GM06990 (cell line): ENCODE measurements around the gene PCSK1.

Experiments
- DNase-seq: peaks from one replicate; pipeline ENCODE4 v3.0.0-alpha.2; 2011; ENCODE audit not compliant: insufficient read length; ENCODE audit errors: extremely low read depth
- H3K27me3 ChIP-seq: replicated peaks from 2 replicates; pipeline ENCODE4 v1.6.0; 2011; ENCODE audit warnings: low read length; ENCODE audit not compliant: control insufficient read depth, insufficient read depth
- H3K36me3 ChIP-seq: 2 replicates; pipeline ENCODE4 v1.5.1; 2011; ENCODE audit warnings: low read length; ENCODE audit not compliant: control insufficient read depth, insufficient read depth
- H3K4me3 ChIP-seq: replicated peaks from 2 replicates; pipeline ENCODE4 v1.5.1; 2011; ENCODE audit warnings: low read depth, mild to moderate bottlenecking, control low read depth, low read length
- TF ChIP-seq, protein P1 (sequence below): IDR thresholded peaks from 2 replicates; pipeline ENCODE4 v1.5.1; 2011; ENCODE audit warnings: low read length, control low read depth, mild to moderate bottlenecking, inconsistent platforms; ENCODE audit not compliant: insufficient read depth, poor library complexity, severe bottlenecking

Gene PCSK1

DNA sequence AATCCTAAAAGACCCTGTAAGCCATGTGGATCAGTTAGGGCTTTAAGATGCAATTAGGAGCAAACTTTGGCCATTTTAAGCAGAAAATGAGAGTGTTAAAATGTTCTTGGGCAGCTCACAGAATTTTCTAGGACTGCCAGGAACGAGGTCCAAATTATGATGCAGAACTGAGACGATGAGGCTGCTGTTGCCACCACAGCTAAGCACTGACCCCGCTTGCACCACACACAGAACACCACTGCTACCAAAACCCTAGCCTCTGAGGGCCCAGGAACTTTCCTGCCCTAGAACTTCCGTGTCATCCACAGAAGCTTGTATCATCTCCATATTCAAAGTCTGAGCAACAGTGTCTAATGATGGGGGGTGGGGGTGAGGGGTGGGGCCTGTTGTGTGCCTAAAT is 41.0 kb upstream of the PCSK1 start:
- Histone ChIP-seq H3K4me3 (no peak overlapping the region), H3K27me3 (no peaks in the 10 kb centered on the region), H3K36me3 (no peaks in the 10 kb centered on the region)
- no peak for DNase-seq
- TF ChIP-seq, protein P1, sequence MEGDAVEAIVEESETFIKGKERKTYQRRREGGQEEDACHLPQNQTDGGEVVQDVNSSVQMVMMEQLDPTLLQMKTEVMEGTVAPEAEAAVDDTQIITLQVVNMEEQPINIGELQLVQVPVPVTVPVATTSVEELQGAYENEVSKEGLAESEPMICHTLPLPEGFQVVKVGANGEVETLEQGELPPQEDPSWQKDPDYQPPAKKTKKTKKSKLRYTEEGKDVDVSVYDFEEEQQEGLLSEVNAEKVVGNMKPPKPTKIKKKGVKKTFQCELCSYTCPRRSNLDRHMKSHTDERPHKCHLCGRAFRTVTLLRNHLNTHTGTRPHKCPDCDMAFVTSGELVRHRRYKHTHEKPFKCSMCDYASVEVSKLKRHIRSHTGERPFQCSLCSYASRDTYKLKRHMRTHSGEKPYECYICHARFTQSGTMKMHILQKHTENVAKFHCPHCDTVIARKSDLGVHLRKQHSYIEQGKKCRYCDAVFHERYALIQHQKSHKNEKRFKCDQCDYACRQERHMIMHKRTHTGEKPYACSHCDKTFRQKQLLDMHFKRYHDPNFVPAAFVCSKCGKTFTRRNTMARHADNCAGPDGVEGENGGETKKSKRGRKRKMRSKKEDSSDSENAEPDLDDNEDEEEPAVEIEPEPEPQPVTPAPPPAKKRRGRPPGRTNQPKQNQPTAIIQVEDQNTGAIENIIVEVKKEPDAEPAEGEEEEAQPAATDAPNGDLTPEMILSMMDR, result no peak

DNA sequence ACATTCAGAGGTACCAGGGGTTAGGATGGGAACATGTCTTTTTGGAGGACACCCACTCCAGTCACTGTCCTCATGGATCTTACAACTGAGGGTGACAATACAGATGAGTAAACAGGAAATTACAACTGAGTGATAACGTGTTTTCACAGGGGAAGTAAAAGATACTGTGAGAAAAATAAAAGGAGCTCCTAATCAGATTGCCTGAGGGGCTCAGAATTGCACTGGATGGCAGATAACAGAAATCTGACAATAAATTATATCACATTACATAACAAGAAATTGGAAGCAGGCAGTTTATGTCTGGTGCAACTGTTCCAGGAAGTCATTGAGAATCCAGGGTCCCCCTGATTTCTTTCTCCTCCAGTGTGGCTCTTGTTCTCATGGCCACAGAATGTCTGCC is 40.1 kb upstream of the PCSK1 start:
- TF ChIP-seq, protein P1, result no peak
- no peak for DNase-seq
- no peaks in the 10 kb centered on the region for H3K27me3 ChIP-seq
- H3K4me3 ChIP-seq, result no peak overlapping the region
- no peaks in the 10 kb centered on the region for H3K36me3 ChIP-seq

DNA sequence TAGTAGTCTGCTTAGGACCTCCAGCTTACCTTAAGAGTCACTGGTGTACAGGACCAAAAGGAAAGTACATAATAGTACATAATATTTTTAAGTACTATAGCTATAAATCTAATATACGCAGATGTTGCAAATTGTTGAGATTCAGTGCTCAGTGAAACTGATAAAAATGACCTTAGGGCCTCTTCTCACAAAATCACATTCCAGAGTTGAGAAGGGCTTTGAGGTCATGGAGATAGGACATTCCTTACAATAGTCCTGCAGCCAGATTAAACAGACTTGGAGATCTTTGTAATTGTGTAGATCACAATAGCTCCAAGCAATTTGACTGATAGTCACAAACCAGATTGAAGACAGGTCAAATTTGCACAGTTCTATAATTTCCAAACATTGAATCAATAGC is 37.7 kb upstream of the PCSK1 start:
- DNase-seq, result no peak
- no peaks in the 10 kb centered on the region for H3K36me3 ChIP-seq
- no peaks in the 10 kb centered on the region for H3K27me3 ChIP-seq
- no peak overlapping the region for H3K4me3 ChIP-seq
- TF ChIP-seq, protein P1, result no peak

DNA sequence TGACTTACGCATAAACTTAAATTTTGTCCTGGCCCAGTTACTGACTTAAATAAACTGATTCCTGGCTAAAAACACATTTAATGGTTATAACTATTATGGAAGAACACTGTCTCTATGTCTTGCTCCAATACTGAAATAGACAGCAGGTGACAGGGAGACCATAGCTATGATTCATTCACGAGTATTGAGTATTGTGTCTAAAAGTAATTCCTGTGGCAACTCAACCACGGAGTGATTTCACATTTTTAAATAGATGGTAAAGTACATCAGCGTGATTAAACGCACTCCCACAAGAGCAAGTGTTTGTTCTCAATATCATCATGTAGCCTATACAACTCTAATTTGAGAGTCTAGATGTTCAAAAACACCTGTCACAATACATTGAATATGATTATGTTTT is 35.9 kb upstream of the PCSK1 start:
- TF ChIP-seq, protein P1, result no peak
- H3K36me3 ChIP-seq, result no peaks in the 10 kb centered on the region
- no peak for DNase-seq

DNA sequence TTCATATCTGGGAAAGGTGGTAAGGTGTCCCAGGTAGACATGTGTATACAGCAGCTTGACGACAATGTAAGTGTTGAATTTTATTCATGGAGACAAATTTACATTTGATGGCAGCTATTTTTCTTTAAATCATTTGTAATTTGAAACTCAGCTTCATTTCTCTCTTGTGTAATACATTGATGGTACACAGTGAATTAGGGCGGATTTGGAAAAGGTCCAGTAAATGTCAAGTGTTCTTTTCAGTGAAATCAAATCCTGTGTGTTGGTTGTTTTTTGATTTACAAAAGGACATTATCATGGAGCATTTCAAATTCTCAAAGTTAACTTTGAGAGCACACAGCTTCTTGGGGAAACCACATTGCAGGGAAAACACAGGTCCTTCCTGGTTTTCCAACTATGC is 30.0 kb upstream of the PCSK1 start:
- Histone ChIP-seq H3K36me3 (no peaks in the 10 kb centered on the region), H3K4me3 (no peak overlapping the region), H3K27me3 (no peaks in the 10 kb centered on the region)
- TF ChIP-seq, protein P1, result no peak
- no peak for DNase-seq

More for the DNA sequence above, 35.9 kb upstream of the PCSK1 start:
- no peak overlapping the region for H3K4me3 ChIP-seq
- H3K27me3 ChIP-seq, result no peaks in the 10 kb centered on the region
